NK-92 (cell line): ENCODE measurements around the gene SLC25A53.
"Not testable (repeated sequence)": the region's sequence is repeated elsewhere in the genome, so short reads cannot be mapped to it uniquely, and the experiment has no call there.

Source experiments
- DNase-seq: peaks from one replicate; lab custom pipeline; 2025; ENCODE audit not compliant: unreplicated experiment; lab: John Stamatoyannopoulos, UW

The SLC25A53 gene

DNA sequence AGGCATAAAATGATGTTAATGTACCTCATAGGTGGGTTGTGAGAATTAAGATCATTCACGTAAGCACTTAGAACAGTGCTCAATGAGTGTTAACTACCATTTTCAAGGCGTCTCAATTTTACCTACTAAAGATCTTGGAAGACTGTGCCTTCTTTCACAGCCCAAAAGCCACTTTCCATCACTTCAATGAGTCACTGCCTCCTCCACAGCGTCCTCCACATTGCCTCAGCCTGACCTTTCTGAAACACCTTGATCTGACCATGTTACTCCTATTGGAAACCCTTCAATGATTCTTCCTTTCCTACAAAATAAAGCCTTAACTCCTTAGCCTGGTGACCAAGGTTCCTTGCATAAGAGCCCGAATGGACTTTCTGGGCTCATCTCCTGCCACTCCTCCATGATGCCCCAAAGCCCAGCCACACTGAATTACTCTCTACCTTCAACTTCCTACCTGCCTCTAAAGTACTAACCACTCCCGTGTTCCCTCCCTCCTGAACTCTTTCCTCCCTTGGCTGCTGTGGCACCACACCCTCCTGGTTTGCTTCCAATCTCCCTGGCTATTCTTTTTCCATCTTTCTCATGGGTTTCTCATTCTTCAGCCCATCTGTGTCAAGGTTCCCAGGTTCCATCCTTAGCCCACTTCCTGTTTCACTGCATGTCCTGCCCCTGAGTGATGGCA is 22.1 kb downstream of the SLC25A53 start:
- no peak for DNase-seq

- DNase-seq, result no peak
These were observed 26.0 kb downstream of the SLC25A53 start for GRCh38 chrX:104130808-104131207.

GRCh38 chrX:104126856-104127255 is 30.0 kb downstream of the SLC25A53 start:
- no peak for DNase-seq

DNA sequence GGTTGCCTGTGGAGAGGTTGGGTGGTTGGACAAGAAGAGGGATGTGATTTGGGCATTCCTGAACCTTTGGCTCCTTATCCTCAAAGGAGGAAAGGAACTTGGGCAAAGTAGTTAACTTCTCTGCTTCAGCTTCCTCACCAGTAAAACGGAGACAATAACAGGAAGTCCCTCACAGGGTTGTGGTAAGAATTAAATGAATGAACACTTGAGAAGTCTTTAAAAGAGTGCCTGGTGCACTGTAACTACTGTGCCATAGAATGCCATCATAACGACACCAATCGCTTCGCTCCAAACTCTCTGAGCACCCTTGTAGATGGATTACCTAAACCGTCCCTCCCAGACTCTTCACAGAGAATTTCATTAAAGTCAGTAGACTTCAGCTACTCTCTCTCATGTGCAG is 34.0 kb downstream of the SLC25A53 start:
- DNase-seq, result no peak

DNA sequence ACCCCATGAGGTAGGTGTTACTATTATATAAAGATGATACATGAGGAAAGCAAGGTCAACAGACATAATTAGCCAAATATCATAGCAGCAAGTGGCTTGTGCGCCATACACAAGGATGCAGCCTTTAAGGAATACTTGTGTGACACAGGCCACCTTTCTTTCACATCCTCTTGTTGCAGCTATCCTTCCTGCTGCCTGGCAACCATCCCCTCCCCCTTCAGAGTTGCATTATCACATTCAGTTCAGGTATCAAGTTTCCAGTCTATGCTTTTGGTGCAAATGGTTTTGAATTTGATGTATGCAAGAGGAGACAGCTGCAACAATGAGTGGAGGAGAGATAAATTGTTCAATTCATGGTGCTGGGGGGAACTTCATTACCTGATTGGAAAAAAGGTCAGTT is 38.0 kb downstream of the SLC25A53 start:
- DNase-seq, result no peak

DNA sequence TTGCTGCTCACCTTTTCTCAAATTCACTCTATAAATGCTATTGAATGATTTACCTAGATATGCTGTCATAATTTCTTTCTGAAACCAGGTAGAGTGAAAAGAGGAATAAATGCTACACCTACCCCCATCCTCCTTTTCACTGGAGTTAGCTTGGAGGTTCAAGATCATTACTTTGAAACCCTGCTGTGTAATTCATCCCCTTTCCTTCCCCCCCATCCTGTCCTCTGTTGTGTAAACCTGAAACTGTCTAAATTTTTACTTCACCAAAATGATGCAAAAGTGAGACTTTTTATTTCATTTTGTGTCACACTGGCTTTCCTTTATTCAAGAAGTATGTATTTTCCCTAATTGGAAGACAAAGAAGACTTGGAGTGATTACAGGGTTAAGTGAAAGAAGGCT is 39.0 kb downstream of the SLC25A53 start:
- no peak for DNase-seq

DNA sequence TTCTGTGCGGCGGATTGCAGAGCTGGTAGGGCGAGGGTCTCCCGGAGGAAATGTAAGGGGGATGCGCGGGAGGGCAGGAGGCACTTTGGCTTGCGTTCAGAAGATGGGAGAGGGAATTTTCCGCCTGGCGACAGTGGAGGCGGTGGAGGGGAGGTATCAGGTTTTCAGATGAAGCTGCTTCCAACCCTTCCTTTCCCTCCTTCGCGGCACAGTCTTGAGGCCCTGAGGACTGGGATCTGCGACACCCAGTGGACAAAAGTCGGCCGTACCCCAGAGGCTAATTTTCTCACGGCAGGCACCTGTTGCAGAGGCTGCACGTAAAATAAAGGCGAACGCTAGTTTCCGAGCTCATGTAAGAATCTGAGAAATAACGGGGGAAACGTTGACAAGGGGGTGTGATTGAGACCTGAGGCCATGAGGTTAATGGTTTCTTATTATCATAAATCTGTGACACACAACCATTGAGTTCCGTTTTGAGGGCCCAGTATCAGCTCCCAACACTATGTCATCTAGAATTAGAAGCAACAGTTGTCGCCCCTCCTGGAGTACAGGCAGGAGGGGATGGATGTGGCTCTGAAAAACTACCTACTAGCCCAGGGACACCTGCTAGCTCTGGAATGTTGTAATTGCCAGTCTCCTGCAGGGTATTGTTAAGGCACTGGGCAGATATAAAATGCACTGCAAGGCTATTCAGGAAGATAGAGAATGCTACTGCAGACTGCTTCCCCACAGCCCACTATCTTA is 43.4 kb downstream of the SLC25A53 start:
- no peak for DNase-seq

DNA sequence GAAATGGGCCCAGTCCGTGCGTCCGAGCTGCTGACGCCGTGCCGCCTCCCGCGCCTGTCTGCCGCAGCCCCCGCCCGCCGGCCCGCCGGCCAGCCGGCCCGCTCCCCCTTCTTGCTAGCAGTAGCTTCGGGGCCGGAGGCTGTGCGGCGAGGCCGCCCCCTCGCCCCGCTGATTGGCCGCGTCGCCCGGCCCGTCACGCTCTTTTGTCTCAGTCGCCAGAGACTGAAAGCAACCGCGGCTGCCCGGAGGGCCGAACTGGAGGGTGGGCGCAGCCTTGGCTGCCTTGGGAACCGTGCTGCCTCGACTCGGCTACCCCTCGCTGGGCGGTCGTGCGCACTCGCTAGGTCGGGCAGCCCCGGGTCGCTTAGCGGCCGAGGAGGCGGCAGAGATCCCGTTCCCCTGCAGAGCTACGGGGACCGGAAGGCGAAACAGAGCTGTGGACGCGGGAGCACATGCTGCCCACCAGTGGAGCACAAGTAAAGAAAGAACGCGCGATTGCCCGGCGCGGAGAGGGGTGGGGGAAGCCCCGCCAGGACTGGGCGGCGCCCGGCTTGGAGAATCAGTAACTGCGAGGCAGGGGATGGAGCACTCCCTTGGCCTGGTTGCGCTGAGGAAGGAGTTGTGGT is 44.4 kb downstream of the SLC25A53 start, which contains the start of gene ZCCHC18:
Gene ZCCHC18 (plus strand): TSS at position 198 of the 626 bp plus-strand sequence. CDS start 1,589 bp downstream, outside the sequence.
- no peak for DNase-seq

- DNase-seq, result not testable (repeated sequence)
These were observed 46.1 kb downstream of the SLC25A53 start for GRCh38 chrX:104110491-104111240.

DNA sequence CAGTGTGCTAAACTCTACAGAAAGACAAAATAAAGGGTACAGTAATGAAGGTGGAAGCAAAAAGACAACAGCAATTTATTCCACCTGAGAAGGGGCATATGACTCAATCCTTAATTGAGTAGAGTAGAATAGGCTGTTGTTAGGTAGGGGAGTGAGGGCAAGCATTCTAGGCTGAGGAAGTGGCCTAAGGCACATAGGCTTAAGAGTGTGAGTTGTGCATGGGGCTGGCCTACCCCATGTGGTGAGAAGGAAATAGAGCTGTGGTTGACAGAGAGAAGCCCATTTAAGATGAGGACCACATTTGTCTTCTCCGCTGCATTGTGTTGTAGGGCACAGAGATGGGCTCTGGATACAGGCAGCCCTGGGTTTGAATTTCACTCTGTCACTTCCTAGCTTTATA is 47.9 kb downstream of the SLC25A53 start:
- DNase-seq, result no peak

DNA sequence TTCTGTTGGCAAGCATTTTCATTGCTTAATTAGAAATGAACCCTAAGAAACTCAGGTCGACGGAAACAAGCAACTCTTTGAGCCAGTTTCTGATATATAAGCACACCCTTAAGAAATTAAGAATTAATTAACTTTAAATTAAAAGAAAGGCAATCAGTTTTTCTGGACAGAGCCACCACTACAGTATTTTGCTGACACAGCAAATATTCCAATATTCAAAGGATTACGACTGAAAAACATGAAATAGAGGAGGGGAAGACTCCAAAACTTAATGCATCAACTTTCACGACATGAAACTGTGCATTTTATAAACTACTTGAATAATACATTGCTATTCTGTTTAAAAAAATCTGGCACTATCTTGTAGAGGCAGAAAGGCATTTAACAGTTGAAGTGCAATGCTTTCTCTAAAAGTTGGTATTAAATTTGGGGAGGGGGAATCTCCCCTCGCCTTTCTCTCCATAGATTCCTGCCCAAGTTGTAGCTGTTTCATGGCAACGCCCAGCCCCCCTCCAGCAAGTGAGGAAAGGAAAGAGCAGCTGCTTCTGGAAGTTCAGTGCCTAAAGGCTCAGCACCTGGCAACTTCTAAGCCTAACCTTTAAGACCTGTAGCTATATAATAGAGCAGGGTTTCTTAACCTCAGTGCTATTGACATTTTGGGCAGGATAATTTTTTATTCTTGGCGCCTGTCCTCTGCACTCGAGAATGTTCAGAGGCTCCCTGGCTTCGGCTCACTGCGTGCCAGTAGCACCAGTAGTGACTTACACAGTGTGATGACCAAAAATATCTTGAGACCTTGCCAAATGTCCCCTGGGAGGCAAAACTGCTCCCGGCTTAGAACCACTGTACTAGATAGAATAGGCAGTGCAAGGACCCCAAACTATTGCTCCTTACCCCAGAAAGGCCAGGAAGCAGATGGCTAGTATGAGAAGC is 51.2 kb downstream of the SLC25A53 start:
- no peak for DNase-seq

DNA sequence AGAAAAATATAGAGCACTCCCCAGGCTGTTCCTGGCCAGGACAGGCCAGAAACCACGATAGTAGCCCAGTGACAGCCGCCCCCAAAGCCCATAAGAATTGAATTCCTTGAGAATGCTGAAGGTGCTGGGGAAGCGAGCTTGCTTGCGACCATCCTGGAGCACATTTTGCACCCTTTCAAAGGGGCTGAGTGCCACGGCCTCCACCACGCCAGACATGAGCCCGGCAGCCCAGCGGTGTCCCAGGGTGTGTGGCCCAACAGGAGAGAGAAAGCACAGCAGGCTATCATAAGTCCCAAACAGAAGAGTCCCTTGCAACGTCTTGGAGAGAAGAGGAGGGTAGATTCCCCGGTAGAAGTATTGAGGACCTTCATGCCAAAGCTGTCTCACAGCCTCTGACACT is 52.1 kb downstream of the SLC25A53 start:
- no peak for DNase-seq

GRCh38 chrX:104098919-104099318 is 57.9 kb downstream of the SLC25A53 start:
- DNase-seq, result no peak

GRCh38 chrX:104098151-104098808 is 58.5 kb downstream of the SLC25A53 start:
- DNase-seq, result no peak

DNA sequence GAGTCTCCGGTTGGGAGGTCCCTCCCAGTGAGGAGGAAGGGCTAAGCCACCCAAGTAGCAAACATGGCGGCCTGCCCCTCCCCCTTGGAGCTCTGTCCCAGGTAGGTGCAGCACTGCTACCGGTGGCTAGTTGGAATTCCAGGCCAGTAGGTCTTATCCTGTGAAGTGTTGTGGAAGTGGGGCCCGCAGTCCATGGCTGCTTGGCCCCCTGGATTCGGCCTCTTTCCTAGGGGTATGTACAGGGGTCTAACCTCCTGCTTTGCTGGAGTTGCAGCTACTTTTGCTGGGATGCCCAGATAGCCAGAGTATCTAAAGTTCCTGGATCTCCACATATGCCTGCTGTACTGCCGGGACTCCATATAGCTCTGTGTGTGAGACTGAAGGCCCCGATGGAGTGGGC is 70.9 kb downstream of the SLC25A53 start:
- no peak for DNase-seq

- no peak for DNase-seq
These were observed 71.3 kb downstream of the SLC25A53 start for GRCh38 chrX:104085477-104085876.

DNA sequence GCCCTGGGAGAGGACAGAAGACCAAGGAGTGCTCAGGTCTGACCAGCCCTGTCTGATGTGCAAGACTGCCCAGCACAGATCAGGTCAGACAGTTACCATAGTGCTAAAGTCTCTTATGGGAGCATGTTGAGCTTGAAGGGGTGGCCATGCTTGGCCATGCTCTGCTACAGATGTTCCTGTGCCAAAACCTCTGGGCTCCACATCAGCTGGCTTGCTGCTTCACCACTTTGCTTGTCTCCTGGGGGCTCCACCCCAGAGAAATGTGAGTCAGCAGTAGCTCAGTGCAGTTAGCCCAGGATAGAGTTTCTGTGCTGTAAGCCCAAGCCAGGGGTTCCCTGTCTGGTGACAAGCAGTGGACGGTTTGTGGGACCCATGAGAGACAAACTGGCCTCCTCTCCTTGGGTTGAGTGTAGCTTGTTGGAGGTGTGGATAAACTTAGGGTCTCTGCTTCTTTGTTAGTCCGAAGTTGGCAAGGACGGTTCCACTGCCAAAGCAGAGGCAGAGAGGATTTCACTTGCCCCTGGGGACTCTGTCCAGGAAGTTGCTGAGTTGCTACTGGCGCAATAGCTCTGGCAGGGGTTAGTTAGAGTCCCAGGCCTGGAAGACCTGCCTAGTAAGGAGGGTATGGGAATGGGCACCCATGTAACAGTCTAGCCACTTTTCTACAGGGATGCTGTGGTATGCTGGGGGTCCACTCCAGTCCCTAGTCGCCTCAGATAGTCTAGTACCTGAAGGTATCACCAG is 72.1 kb downstream of the SLC25A53 start:
- DNase-seq, result no peak

DNA sequence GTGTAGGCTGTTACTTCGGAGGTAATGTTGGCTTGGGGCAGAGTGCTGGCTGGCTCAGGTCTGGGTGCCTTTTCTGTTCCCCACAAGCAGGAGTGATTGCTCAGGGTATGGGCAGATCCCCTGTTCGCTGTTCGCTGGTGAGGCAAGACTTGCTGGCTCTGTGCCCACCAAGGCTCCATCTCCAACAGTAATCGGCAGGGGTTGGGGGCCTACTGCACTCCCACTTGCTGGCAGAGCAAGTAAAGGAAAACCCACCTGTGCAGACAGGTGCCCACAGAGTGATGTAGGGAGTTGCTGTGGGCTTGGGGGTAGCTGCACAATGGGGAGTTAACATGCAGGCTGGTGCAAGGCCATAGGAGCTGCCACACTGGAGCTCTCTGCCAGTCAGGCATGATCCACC is 72.7 kb downstream of the SLC25A53 start:
- no peak for DNase-seq

DNA sequence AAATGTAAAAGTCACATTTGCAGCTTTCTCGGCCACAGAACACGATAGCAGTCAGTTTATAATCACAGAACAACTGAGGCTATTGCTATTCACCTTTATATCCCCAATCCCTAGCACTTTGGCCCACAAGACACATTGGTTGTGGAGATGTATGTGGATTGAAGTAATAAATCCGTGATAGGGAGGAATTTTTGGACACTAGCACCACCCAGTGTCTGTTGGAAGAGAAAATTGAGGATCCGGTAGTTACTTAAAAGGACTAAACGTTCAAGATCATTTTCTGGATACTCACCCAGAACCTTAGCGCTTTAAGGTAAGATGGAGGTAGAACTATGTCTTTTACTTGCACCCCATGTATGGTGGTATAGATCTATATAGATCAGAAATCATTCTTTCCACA is 79.0 kb downstream of the SLC25A53 start:
- DNase-seq, result not testable (repeated sequence)
